H9 (cell line): ENCODE measurements around the gene SCAMP5. TPM values are rescaled to one million over a fixed set of nuclear protein-coding genes. Genes with fewer than 3 reads are reported as not detected.

Source experiments
- DNase-seq: peaks from one replicate; pipeline ENCODE4 v3.0.0-alpha.2; 2017
- H2AFZ ChIP-seq: one replicate; pipeline ENCODE4 v1.6.1; 2013; ENCODE audit warnings: mild to moderate bottlenecking, low read length, control low read depth, moderate library complexity
- H2AK5ac ChIP-seq: 2 replicates; pipeline ENCODE4 v1.6.1; 2013; ENCODE audit warnings: low read length, control low read depth, mixed read lengths; ENCODE audit not compliant: insufficient read length
- H2BK120ac ChIP-seq: one replicate; pipeline ENCODE4 v1.6.1; 2013; ENCODE audit warnings: low read depth, mild to moderate bottlenecking, low read length, control low read depth, inconsistent platforms; ENCODE audit not compliant: poor library complexity, severe bottlenecking
- H2BK12ac ChIP-seq: 2 replicates; pipeline ENCODE4 v1.6.1; 2013; ENCODE audit warnings: low read length, control low read depth, mixed read lengths, low read depth; ENCODE audit not compliant: insufficient read length
- H2BK15ac ChIP-seq: 2 replicates; pipeline ENCODE4 v1.6.1; 2013; ENCODE audit warnings: low read depth, low read length, control low read depth
- H2BK20ac ChIP-seq: one replicate; pipeline ENCODE4 v1.6.1; 2013; ENCODE audit warnings: low read depth, mild to moderate bottlenecking, low read length, control low read depth, inconsistent platforms; ENCODE audit not compliant: poor library complexity, severe bottlenecking
- H2BK5ac ChIP-seq: 2 replicates; pipeline ENCODE4 v1.6.1; 2013; ENCODE audit warnings: low read length, control low read depth, mixed read lengths; ENCODE audit not compliant: insufficient read length
- H3K14ac ChIP-seq: 2 replicates; pipeline ENCODE4 v1.6.1; 2013; ENCODE audit warnings: low read length, control low read depth; ENCODE audit not compliant: insufficient read depth
- H3K18ac ChIP-seq: 2 replicates; pipeline ENCODE4 v1.6.1; 2013; ENCODE audit warnings: low read depth, mild to moderate bottlenecking, mixed read lengths, low read length, control low read depth; ENCODE audit not compliant: insufficient read length
- H3K23ac ChIP-seq: 2 replicates; pipeline ENCODE4 v1.6.1; 2013; ENCODE audit warnings: low read length, control low read depth, mixed read lengths, low read depth; ENCODE audit not compliant: insufficient read length
- H3K23me2 ChIP-seq: 2 replicates; pipeline ENCODE4 v1.6.1; 2013; ENCODE audit warnings: low read depth, mild to moderate bottlenecking, mixed read lengths, low read length, control low read depth; ENCODE audit not compliant: insufficient read length, poor library complexity, severe bottlenecking
- H3K27ac ChIP-seq: 2 replicates; pipeline ENCODE4 v1.5.1; 2013; ENCODE audit warnings: low read length, control low read depth, mixed read lengths, low read depth; ENCODE audit not compliant: insufficient read length
- H3K27me3 ChIP-seq: 2 replicates; pipeline ENCODE4 v1.6.1; 2013; ENCODE audit warnings: low read length, control low read depth, inconsistent platforms; ENCODE audit not compliant: insufficient read depth
- H3K4ac ChIP-seq: 2 replicates; pipeline ENCODE4 v1.6.1; 2013; ENCODE audit warnings: low read depth, mild to moderate bottlenecking, control low read depth, inconsistent platforms, low read length, moderate library complexity
- H3K4me1 ChIP-seq: 2 replicates; pipeline ENCODE4 v1.6.1; 2013; ENCODE audit warnings: low read length, control low read depth, inconsistent platforms; ENCODE audit not compliant: insufficient read depth
- H3K4me2 ChIP-seq: 2 replicates; pipeline ENCODE4 v1.6.1; 2013; ENCODE audit warnings: low read length, control low read depth, mixed read lengths; ENCODE audit not compliant: insufficient read length, insufficient read depth
- H3K56ac ChIP-seq: 2 replicates; pipeline ENCODE4 v1.6.1; 2013; ENCODE audit warnings: low read depth, mild to moderate bottlenecking, mixed read lengths, low read length, control low read depth; ENCODE audit not compliant: insufficient read length
- H3K79me1 ChIP-seq: 2 replicates; pipeline ENCODE4 v1.6.1; 2013; ENCODE audit warnings: low read depth, mild to moderate bottlenecking, moderate library complexity, low read length, control low read depth, inconsistent platforms; ENCODE audit not compliant: insufficient read depth, poor library complexity, severe bottlenecking
- H3K79me2 ChIP-seq: 2 replicates; pipeline ENCODE4 v1.6.1; 2013; ENCODE audit warnings: low read length, control low read depth, inconsistent platforms; ENCODE audit not compliant: insufficient read depth
- H3K9ac ChIP-seq: 2 replicates; pipeline ENCODE4 v1.6.1; 2013; ENCODE audit warnings: low read length, control low read depth, mixed read lengths; ENCODE audit not compliant: insufficient read length; ENCODE audit errors: extremely low read depth
- H3K9me3 ChIP-seq: one replicate; pipeline ENCODE4 v1.6.1; 2013; ENCODE audit warnings: low read depth, low read length, inconsistent platforms; ENCODE audit not compliant: control insufficient read depth
- H3T11ph ChIP-seq: one replicate; pipeline ENCODE4 v1.6.1; 2013; ENCODE audit warnings: mild to moderate bottlenecking, low read length, control low read depth, inconsistent platforms
- H4K20me1 ChIP-seq: one replicate; pipeline ENCODE4 v1.6.1; 2013; ENCODE audit not compliant: control insufficient read depth, insufficient read length, insufficient read depth
- H4K5ac ChIP-seq: 2 replicates; pipeline ENCODE4 v1.6.1; 2013; ENCODE audit warnings: low read depth, mild to moderate bottlenecking, mixed read lengths, low read length, control low read depth; ENCODE audit not compliant: insufficient read length
- H4K8ac ChIP-seq: replicated peaks from 2 replicates; pipeline ENCODE4 v1.6.1; 2013; ENCODE audit warnings: low read length, control low read depth, mixed read lengths, low read depth; ENCODE audit not compliant: insufficient read length
- H4K91ac ChIP-seq: 2 replicates; pipeline ENCODE4 v1.6.1; 2013; ENCODE audit warnings: low read depth, mild to moderate bottlenecking, moderate library complexity, mixed read lengths, low read length, control low read depth; ENCODE audit not compliant: insufficient read length
- H3K27ac Mint-ChIP-seq, 3 experiments: 2 replicates in 2 of 3; 3 replicates in 1 of 3; pipeline ENCODE4 v1.8.0; 2020 to 2021; ENCODE audit warnings: mixed read lengths in 3 of 3, mild to moderate bottlenecking in 1 of 3, moderate library complexity in 1 of 3
- H3K27me3 Mint-ChIP-seq: 2 replicates; pipeline ENCODE4 v1.8.0; 2021; ENCODE audit warnings: low read depth, mild to moderate bottlenecking, moderate library complexity, mixed read lengths
- H3K36me3 Mint-ChIP-seq, 3 experiments: 2 replicates in 2 of 3; 3 replicates in 1 of 3; pipeline ENCODE4 v1.8.0; 2020 to 2021; ENCODE audit warnings: low read depth in 3 of 3, mixed read lengths in 3 of 3; ENCODE audit not compliant: insufficient read depth in 1 of 3
- H3K4me1 Mint-ChIP-seq, 2 experiments: 2 replicates each; pipeline ENCODE4 v1.8.0; 2020; ENCODE audit warnings: mixed read lengths in 2 of 2
- H3K4me3 Mint-ChIP-seq, 2 experiments: 2 replicates in 1 of 2; 3 replicates in 1 of 2; pipeline ENCODE4 v1.8.0; 2020 to 2021; ENCODE audit warnings: mild to moderate bottlenecking in 2 of 2, mixed read lengths in 2 of 2, moderate library complexity in 1 of 2
- H3K9me3 Mint-ChIP-seq, 2 experiments: 2 replicates in 1 of 2; 3 replicates in 1 of 2; pipeline ENCODE4 v1.8.0; 2020; ENCODE audit warnings: mild to moderate bottlenecking in 2 of 2, mixed read lengths in 2 of 2, moderate library complexity in 1 of 2
- CTCF ChIP-seq: fragments of 200-600 bp; sonication (generic); conservative IDR thresholded peaks from 3 replicates; pipeline ENCODE4 v1.8.0; 2021; ENCODE audit warnings: antibody characterized with exemption, mild to moderate bottlenecking
- WGBS: extraction: QIAGEN DNeasy Blood & Tissue Kit; methylation state at CpG from one replicate; pipeline ENCODE4 v1.1.7; 2013; ENCODE audit warnings: missing lambda C conversion rate, low lambda C conversion rate, mixed read lengths; ENCODE audit not compliant: insufficient read length; ENCODE audit errors: extremely low coverage; 5-methylcytosine and 5-hydroxymethylcytosine counted together
- total RNA-seq: library from RNA; stranded (reverse); gene quantifications from 2 replicates; pipeline ENCODE4 v1.2.1, GENCODE V29; 2021

The SCAMP5 gene
- total RNA-seq, 1 experiment from 2014 or later, result 47.8 TPM

- H3K36me3 Mint-ChIP-seq, result peaks cover 0 to 2% (median 0%) of the 10 kb centered on the region in 3 experiments; a peak in 2 of 7 replicates
These were observed 40.3 kb upstream of the SCAMP5 start for GRCh38 chr15:74955017-74955416.

More at GRCh38 chr15:74955017-74955416, 40.3 kb upstream of the SCAMP5 start:
- Mint-ChIP-seq H3K9me3 (no peaks in the 10 kb centered on the region), H3K27me3 (peaks cover 48% of the 10 kb centered on the region), H3K27ac (no peak overlapping the region), H3K4me3 (peak overlapping the region; percentile 67 to 92), H3K4me1 (peaks cover 33 to 44% of the 10 kb centered on the region in 2 experiments)
- Histone ChIP-seq H4K5ac (no peak overlapping the region), H4K8ac (no peak overlapping the region), H2BK120ac (no peak overlapping the region), H3K18ac (no peak overlapping the region), H2BK15ac (no peak overlapping the region), H2BK5ac (no peak overlapping the region), H3K4ac (no peak overlapping the region), H3K56ac (no peak overlapping the region), H3K14ac (no peak overlapping the region), H2AFZ (no peak overlapping the region), H3K4me2 (peak overlapping the region; percentile 72), H3K27ac (no peak overlapping the region), H3K23ac (no peak overlapping the region), H2BK12ac (no peak overlapping the region), H4K20me1 (no peaks in the 10 kb centered on the region), H3T11ph (no peak overlapping the region), H3K27me3 (peaks cover 11% of the 10 kb centered on the region; the same call in 1 of the 2 replicates), H3K9me3 (no peaks in the 10 kb centered on the region), H3K9ac (no peak overlapping the region), H4K91ac (no peak overlapping the region), H2AK5ac (no peak overlapping the region), H3K4me1 (no peaks in the 10 kb centered on the region; the same call in 1 of the 2 replicates), H3K79me1 (no peaks in the 10 kb centered on the region), H3K23me2 (peaks cover 34% of the 10 kb centered on the region), H3K79me2 (peaks cover 3% of the 10 kb centered on the region; the same call in 1 of the 2 replicates), H2BK20ac (no peak overlapping the region)
- no peak for TF ChIP-seq CTCF
- WGBS, result no CpG with 5 or more reads among the region's 8 CpGs
- no peak for DNase-seq
